ENCODE results near the gene OTULINL. TPM values are rescaled to one million over a fixed set of nuclear protein-coding genes. Genes with fewer than 3 reads are reported as not detected.

The OTULINL gene
- total and polyA plus RNA-seq, 2 experiments from 2014 or later, result 0.27 to 0.95 TPM

- no peak overlapping the region for H3K27ac ChIP-seq
- H3K36me3 ChIP-seq, result no peaks in the 10 kb centered on the region
- no peaks in the 10 kb centered on the region for H3K9me3 ChIP-seq (ENCODE audit: low read depth)
- peaks cover 6% of the 10 kb centered on the region for H3K27me3 ChIP-seq
- TF ChIP-seq CTCF (IDR thresholded peaks at IDR 0.05; ENCODE audit: low read depth, low read length), result no peak
- DNase-seq (ENCODE audit: low read depth in 1 of 2, low spot score in 1 of 2), result no peak
- no peak overlapping the region for H3K4me3 ChIP-seq
- no peaks in the 10 kb centered on the region for H3K4me1 ChIP-seq (ENCODE audit: low read depth)
Measured at GRCh38 chr5:14655146-14655741, 73.7 kb downstream of the OTULINL start.

GRCh38 chr5:14656898-14657297 is 75.3 kb downstream of the OTULINL start:
- Histone ChIP-seq H3K27ac (no peak overlapping the region), H3K36me3 (no peaks in the 10 kb centered on the region), H3K4me1 (ENCODE audit: low read depth) (no peaks in the 10 kb centered on the region), H3K4me3 (no peak overlapping the region), H3K9me3 (ENCODE audit: low read depth) (no peaks in the 10 kb centered on the region), H3K27me3 (peaks cover 5% of the 10 kb centered on the region)
- TF ChIP-seq CTCF (IDR thresholded peaks at IDR 0.05; ENCODE audit: low read depth, low read length), result no peak
- no peak for DNase-seq (ENCODE audit: low read depth in 1 of 2, low spot score in 1 of 2)

- Histone ChIP-seq H3K4me1 (ENCODE audit: low read depth) (no peaks in the 10 kb centered on the region), H3K36me3 (no peaks in the 10 kb centered on the region), H3K27ac (no peak overlapping the region), H3K4me3 (no peak overlapping the region), H3K27me3 (no peaks in the 10 kb centered on the region), H3K9me3 (ENCODE audit: low read depth) (no peaks in the 10 kb centered on the region)
- peak in 1 of 2 donors; percentile 73 for DNase-seq (ENCODE audit: low read depth in 1 of 2, low spot score in 1 of 2)
- TF ChIP-seq CTCF (IDR thresholded peaks at IDR 0.05; ENCODE audit: low read depth, low read length), result no peak
Measured at GRCh38 chr5:14659821-14660607, 78.4 kb downstream of the OTULINL start.

GRCh38 chr5:14660833-14661232 is 79.2 kb downstream of the OTULINL start:
- TF ChIP-seq CTCF (IDR thresholded peaks at IDR 0.05; ENCODE audit: low read depth, low read length), result no peak
- Histone ChIP-seq H3K4me1 (ENCODE audit: low read depth) (no peaks in the 10 kb centered on the region), H3K36me3 (no peaks in the 10 kb centered on the region), H3K4me3 (no peak overlapping the region), H3K27ac (no peak overlapping the region), H3K9me3 (ENCODE audit: low read depth) (no peaks in the 10 kb centered on the region), H3K27me3 (no peaks in the 10 kb centered on the region)
- no peak for DNase-seq (ENCODE audit: low read depth in 1 of 2, low spot score in 1 of 2)

Other genes starting within 250 kb of the OTULINL start
- 17.3 and 31.2 TPM in 2 replicates for gene OTULIN, start 82.9 kb downstream of the OTULINL start, total RNA-seq
- 13.0 and 17.1 TPM in 2 replicates for gene OTULIN, start 82.9 kb downstream of the OTULINL start, polyA plus RNA-seq

Data from cardiac muscle cell (in vitro differentiated cells and primary cell).